SIG-M5 (cell line): ENCODE measurements around the gene JAG2.

ENCODE experiments used
- DNase-seq: peaks from one replicate; lab custom pipeline; 2025; lab: John Stamatoyannopoulos, UW

The JAG2 gene

DNA sequence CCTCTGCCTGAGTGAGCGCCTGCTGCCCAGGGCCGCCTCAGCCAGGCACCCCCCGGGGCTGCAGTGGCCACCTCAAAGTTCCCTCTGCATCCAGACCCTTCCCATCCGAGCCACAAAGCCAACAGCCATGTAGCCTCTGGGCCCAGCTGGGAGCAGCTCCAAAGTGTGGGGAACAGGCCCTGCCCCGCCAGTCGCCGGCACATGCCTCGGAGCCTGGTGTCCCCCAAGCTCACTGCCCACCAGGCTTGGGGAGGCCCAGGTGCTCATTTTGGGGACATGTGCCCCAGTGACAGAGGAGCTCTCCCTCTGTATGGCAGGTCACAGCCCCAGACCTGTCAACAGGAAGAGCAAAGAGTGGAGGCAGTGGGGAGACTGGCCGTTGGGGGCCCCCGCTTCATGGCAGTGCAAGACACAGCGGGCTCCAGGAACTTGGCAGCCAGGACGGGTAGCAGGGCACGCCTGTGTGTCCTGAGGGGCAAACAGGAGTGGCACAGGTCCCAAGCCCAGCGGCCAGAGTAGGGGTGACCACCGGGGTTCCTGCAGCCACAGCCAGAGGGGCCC is 29.9 kb downstream of the JAG2 start:
- DNase-seq, result no peak

DNA sequence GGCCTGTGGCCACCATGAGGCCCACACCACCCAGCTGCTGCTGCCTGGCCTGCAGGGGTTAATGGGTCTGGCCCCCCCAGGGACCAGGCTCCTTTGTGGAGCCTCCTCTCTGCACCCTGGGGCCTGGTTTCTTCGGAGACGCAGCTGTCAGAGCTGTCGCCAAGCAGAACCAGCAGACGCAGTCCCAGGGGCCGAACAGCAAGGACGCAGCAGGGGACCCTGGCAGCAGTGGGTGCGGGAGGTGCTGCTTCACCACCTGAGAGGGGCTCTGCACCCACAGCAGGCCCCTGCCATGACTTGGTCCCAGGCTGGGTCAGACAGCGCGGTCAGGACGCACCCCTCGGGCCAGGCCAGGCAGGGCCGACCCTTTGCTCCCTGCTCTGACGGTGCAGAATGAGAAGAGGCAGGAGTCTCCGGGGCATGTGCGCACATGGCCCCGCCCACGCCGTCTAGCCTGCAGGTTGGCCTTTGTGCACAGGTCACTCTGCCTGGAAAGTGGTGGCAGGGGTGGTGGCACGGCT is 30.5 kb downstream of the JAG2 start:
- DNase-seq, result no peak

DNA sequence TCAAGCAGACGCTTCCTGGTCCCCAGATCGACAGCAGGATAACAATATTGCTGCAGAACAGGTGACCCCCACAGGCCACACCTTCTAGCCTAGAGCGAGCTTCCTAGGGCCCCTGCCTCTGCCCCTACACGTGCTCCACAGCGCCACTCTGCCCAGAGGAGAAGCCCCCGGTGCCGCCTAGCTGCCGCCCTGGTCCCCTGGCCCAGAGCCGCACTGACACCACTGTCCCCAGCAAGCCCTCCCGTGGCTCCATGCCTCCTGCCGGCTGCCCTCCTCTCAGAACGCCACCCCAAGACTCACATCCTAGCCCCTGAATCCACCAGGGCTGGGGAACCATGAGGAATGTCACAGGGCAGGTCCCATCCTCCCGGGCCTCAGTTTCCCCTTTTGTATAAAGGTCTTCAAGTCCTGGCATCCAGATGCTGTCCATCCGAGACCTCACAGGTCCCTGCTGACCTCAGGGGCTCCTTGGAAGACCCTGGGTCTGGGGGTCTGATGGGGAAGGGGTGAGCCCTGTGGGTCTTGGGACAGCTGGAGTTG is 31.0 kb downstream of the JAG2 start:
- no peak for DNase-seq

DNA sequence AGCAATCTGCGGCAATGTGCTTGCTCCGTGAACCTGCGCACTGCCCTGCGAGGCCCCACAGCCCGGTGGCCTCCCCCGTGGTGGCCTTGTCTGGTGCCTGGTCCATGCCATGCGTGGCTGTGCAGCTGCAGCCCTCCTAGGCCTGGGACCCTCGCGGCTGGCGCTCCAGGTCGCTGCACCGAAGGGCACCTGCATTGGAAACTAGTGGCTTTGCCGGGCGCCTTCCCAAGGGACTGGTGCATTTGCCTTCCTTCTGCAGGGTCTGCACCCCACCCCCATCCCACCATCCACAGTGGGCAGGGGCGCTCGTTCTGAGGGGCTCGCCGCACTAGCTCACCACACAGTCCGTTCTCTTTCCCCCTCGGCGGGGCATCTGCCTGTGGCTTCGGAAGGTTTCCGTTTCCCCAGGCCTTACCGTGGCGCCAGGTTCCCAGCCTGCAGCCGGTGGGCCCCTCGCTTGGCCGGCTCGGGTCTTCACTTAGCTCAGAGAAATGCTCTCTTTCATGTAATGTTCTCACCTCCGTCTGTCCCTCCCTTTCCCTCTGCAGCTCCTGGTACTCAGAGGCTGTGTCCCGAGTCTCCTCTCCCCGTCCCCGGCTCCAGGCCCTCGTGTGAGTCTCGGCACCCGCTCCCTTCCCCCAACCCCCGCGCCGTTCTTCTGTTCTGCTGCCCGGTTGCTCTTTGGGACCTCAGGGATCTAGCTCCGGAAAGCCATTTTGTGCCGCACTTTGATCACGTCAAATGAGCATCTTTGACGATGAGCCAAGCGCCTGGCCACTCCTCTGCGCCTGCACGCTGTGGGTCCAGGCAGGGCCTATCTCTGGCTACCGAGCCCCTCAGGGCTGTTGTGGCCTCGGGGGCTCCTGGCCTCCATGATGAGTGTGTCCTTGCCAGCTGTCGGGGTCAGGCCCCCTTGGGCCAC is 31.9 kb downstream of the JAG2 start:
- DNase-seq, result no peak

DNA sequence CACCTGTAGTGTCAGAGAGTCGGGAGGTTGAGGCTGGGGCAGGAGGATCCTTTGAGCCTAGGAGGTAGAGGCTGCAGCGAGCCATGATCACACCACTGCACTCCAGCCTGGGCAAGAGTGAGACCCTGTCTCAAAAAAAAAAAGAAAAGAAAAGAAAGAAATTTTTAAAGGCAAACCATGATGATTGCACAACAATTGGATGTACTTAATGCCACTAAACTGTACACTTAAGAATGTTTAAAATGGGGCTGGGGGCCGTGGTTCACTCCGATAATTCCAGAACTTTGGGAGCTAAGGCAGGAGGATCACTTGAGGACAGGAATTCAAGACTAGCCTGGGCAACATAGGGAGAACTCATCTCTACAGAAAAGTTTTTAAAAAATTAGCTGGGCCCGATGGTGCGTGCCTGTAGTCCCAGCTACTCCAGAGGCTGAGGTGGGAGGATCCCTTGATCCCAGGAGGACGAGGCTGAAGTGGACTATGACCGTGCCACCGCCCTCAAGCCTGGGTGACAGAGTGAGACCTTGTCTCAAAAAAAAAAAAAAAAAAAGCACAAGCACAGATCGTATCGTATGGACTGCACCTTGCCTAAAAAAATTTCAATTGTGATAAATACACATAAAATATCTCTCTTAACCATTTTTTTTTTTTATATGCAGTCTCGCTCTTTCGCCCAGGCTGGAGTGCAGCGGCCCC is 32.7 kb downstream of the JAG2 start:
- no peak for DNase-seq

DNA sequence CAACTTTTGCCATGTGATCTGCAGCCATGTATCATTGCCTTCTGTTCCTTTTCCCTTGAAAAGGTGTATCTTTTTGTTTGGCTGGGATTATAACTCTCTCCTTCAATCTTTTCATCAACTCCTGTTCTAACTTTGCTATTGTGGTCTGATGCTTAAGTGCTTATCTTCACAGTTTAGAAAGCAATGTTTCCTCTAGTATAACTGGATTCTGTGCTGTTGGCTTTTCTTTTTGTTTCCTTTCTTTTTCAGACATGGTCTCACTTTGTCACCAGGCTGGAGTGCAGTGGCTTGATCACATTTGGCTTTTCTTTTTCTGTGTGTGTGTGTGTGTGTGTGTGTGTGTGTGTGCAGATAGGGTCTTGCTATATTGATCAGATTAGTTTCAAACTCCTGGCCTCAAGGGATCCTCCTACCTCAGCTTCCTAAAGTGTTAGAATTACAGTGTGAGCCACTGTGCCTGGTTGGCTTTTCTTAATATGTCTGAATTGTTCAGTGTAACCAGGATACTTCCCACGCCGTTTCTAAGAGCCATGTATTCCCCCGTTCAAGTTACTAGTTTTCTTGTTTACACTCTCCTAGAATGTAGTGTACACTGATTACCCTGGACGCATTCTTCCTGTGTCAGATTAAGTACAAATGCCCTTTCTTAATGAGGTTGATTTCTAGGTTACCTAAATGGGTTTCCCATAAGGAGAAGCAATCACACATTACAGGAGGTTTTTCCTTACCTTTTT is 35.5 kb downstream of the JAG2 start:
- DNase-seq, result no peak

DNA sequence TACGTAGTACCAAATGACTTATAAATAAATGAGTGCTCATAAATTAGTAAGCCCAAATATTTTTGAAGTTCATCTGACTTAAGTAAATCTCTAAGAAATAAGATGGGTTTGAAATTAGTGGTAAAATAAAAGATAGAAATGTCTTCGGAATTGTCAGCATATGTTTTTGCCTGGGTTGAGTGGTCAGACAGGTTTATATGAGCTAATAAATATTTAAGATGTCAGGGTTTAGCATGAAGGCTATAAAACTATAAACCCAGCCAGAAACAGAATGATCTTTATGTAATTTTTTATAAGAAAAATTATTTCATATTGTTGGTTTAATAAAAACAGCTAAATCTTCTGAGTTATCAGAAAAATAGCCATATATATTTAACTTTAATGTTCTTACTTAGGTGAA is 37.3 kb downstream of the JAG2 start:
- no peak for DNase-seq

DNA sequence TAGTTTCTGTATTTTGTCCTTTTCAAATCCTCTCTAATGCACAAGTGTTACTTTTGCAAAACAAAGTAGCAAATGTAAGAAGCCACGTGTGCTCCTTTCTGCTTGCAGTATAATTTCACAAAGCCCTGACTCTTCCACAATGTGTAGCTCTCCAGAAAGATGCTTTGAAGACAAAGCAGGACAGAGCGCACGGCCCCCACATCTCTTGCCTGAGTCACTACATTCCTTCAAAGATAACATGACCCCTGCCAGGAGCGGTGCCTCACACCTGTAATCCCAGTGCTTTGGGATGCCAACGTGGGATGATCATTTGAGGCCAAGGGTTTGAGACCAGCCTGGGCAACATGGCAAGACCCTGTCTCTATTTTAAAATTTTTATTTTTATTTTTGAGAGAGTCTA is 40.5 kb downstream of the JAG2 start:
- DNase-seq, result no peak

DNA sequence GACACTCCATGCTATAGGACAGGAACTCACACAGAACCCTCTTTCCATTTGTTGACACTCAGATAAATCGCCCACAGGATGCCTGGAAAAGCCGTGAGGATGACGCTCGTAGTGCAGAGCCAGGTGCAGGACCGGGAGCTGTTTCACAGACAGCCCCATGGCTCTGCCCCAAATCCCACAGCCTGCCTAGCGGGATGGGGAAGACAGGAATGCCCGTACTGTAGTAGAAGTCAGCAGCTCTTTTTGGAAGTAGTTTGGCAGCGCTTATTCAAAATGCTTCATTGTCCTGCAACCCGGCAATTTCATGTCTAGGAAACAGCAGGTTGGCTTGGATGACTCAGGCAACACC is 41.6 kb downstream of the JAG2 start:
- DNase-seq, result no peak

DNA sequence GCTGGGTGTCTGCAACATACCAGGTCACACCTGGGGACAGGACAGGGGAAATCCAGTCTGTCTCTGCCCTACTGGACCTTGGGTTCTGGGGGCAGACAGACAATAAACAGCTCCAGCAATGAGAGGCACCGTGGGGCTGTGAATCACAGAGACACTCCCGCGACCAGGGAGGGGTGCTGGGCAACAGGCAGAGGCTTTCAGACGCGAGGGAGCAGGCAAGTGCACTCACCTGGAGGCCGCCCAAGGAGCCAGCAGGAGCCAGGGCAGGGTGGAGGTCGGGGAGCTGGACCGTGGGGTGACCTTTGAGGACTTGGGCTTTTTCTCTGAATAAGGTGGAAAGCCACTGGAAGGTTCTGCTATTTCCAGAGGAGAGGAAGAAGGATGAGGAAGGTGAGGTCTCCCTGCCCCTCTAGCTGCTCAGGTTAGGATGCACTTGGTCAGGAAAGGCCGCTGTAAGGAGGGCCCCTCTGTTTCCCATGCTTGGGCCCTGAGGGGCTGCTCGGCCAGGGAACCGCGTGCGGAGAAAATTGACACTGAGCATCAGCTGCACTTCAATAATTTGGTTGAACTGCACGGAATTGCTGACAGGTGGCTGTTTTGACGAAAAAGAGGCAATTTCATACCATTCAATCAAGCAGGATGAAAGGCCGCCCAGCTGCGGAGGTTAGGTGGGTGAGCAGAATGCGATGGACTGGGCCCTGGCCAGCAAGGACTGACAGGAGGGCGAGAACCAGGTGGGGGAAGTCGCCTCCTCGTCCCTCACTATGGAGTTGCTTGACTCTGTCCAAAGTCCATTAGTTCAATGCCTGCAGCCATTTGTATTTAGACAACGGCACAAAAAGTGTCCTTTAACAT is 42.2 kb downstream of the JAG2 start:
- no peak for DNase-seq

DNA sequence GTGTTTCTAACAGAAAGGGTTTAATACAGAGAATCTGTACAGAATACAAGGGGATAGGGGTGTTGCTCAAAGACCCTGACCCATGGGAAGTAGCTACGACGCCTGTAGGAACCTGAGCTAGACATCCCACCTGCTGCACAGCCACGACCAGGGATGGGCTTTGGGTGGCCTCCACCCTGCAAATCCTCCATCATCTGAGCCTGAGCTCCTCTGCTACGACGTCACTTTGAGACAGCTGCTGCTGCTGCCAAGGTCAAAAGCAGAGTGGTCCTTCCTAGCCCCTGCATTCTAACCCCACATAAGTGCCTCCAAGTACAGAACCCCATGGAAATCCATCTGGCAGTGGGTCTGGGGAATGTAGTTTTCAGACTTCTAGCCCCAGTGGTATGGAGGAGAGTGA is 43.8 kb downstream of the JAG2 start:
- DNase-seq, result no peak

DNA sequence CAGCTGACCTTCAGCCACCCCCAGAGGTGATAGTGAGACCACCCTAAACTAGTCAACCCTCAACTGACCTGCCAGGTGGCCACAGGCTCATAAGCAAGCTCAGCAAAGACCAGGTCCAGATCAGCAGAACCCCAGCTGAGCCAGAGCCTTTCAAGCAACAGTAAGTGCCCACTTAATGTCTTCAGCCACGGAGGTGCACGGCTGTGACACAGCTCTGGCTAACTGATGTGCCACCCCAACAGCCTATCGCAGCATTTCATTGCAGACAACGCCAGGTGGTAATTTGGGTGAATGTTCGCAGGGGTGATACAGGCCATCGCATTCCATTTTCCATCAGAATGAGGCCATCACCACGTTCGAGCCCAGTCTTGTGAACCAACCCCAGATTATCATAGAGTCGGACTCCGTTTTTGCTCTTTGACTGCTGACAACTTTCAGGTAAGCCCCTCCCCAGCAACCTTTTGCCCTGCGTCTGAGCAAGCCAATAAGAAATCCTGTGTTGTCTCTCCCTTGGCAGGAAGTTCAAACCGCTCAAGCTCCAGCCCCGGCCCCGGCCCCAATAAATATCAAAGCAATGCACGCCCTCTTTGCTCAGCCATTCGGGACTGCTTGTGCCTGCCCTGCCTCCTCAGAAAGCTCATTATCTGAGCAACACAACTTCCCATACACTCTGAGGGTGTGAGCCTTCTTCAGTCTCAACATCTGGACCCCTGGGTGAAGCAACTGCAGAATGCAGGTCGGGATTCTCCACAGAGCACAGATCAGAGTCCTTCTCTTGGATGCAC is 44.4 kb downstream of the JAG2 start:
- no peak for DNase-seq

DNA sequence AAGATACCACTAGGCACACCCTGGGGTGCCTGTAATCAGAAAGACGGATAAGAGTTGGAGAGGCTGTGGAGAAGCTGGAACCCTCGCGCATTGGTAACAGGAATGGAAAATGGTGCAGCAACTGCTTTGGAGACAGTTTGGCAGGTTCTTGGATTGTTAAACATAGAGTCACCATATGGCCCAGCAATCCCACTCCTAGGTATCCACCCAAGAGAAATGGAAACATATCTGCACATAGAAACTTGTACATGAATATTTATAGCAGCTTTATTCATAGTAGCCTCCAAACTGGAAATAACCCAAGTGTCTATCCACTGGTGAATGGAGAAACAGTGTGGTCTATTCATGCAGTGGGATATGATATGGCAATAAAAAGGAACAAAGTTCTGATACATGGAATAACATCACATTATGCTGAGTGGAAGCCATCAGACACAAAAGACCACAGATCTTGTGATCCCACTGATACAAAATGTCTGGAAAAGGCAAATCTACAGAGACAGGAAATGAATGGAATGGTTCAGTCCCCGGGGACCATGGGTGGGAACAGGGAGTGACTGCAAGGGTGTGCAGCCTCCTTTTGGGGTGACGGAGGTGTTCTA is 45.4 kb downstream of the JAG2 start:
- no peak for DNase-seq

DNA sequence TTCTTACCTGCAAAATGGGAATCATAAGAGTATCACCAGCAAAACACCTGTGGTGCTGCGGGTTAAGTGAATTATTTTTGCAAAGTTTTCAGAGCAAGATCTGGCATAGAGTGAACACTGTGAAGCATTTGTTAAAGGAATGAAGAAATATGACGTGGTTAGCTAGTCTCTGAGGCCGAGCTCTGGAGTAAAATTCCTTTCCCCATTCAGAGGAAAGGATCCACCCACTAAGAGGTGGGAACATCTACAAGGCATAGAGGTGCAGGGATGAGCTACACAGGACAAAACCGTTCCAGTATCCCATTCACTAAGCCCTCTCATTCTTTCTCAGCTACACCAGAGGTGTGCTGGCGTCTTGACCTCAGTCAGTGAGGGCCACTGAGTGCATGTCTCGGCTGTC is 48.5 kb downstream of the JAG2 start:
- DNase-seq, result no peak

DNA sequence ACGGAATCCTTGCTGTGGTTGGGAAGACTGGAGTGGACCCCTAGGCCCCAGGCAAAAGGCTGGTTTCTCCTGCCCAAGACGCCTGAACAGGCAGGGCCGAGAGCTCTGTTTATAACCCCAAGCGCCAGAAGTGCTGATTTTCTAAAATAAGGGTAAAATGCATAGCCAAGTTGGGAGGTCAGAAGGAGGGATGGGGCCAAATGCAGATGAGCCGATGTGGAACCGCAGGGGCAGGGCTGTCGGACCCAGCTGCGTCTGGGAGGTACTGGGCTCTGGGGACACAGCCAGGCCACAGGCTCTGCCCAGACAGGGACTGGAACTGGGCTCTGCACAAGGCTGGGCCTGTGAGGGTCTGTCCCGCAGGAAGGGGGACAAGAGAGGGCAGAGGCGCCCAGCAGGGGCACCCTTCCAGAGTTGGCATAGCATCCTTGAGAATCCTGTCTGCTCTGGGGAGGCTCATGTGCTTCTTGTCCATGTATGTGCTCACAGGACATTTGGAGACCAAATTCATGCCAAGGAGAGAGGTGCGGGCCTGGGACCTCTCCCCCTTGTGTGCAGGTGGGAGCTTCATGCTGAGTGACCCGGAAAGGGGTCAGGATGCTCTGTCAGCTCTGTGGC is 49.1 kb downstream of the JAG2 start:
- no peak for DNase-seq

DNA sequence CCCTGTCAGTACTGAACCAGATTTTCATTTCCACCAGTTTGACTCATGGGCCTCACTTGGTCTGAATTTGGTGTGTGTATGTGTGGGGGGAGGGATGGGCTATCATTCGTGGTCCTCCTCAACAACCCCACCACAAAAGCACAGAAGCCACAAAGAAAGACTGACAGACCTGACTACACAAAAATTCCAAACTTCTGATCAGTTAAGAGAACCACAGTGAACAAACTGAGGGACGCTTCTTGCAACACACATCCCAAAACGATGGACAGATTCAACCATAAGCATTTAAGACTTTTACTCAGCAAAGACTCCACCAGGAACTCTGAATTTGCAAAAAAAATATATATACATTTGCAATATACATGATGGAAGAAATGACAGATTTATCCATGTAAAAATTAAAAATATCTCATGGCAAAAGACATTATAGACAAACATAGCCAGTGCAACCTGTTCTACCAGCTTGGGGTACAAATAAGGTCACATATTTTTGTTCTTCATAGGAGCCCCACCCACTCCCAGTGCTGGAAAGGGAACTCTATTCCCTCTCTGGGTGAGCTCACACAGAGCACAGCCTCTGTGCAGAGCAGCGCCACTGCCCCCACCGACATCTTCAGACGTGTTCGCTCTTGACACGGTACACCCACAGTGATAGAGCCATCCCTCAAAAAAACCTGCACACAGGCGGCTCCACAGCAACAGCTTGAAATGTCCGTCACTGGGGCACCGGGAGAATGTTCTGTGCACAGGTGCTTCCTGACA is 49.7 kb downstream of the JAG2 start:
- no peak for DNase-seq

DNA sequence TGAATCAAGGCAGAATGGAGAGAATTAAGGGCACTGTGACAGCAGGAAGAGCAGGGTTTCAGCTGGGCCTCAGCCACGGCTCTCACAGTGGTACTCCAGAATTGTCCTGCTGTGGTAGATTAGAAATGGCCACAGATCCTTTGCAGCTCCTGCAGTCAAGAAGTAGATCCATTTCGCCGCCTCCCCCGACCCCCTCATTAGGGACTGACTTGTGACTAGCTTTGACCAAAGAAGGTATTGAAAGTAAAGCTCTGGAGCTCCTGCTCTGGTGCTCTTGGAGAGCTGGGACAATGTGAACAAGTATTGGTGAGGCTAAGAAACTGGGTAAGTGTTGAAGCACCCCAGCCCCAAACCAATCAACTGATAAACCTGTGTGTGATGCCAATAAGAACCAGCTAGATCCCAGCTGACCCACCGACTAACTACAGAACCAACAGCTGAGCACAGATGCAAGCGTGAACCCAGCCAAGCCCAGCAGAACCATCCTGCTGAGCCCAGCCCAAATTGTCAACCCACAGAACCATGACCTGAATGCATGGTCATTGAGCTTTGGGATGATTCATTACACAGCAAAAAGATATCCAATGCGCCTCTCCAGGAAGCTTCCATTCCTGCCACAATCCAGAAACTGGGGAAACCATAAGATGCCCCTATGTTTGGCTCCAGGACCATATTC is 50.7 kb downstream of the JAG2 start:
- DNase-seq, result no peak

DNA sequence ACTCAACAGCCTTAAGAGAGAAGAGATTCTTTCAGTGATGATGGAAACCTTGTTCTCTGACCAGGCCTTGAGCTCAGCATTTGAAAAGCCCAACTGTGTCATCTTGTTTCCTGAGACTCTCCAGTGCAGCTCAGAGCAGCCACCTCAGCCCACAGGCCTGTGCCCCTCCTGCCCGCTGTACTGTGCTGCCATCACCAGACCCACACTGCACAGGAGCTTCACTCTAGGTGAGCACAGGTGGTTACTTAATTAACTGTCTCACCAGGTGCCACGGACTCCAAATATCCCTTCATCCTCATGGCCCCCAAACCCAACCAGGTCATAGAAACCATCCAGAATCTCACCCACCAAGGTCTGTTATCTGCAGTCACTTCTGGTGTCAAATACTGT is 51.3 kb downstream of the JAG2 start:
- DNase-seq, result no peak
